Neural progenitor cell (in vitro differentiated cells): ENCODE results near the gene FOXO4. TPM values are rescaled to one million over a fixed set of nuclear protein-coding genes. Genes with fewer than 3 reads are reported as not detected.

Source experiments
- DNase-seq: peaks from one replicate; pipeline ENCODE4 v3.0.0-alpha.2; 2016; ENCODE audit warnings: low spot score
- H2AFZ ChIP-seq: fragments of 200-600 bp; sonication (generic); replicated peaks from 2 replicates; pipeline ENCODE4 v1.6.1; 2016; ENCODE audit warnings: antibody characterized with exemption
- H3F3A ChIP-seq: fragments of 200-600 bp; sonication (generic); 2 replicates; pipeline ENCODE4 v1.6.1; 2016; ENCODE audit warnings: antibody characterized with exemption, low read depth
- H3K27ac ChIP-seq: fragments of 200-600 bp; sonication (generic); 2 replicates; pipeline ENCODE4 v1.5.1; 2016; ENCODE audit warnings: mild to moderate bottlenecking
- H3K27me3 ChIP-seq: fragments of 200-600 bp; sonication (generic); 2 replicates; pipeline ENCODE4 v1.6.1; 2016; ENCODE audit warnings: mild to moderate bottlenecking, moderate library complexity
- H3K36me3 ChIP-seq: fragments of 200-600 bp; sonication (generic); 2 replicates; pipeline ENCODE4 v1.5.1; 2016
- H3K4me1 ChIP-seq: fragments of 200-600 bp; sonication (generic); 2 replicates; pipeline ENCODE4 v1.6.1; 2016; ENCODE audit warnings: mixed run types
- H3K4me2 ChIP-seq: fragments of 200-600 bp; sonication (generic); 2 replicates; pipeline ENCODE4 v1.6.1; 2016
- H3K4me3 ChIP-seq: fragments of 200-600 bp; sonication (generic); 2 replicates; pipeline ENCODE4 v1.5.1; 2016
- H3K79me2 ChIP-seq: fragments of 200-600 bp; sonication (generic); 2 replicates; pipeline ENCODE4 v1.6.1; 2016; ENCODE audit warnings: low read depth
- H3K9ac ChIP-seq: fragments of 200-600 bp; sonication (generic); 2 replicates; pipeline ENCODE4 v1.6.1; 2016
- H3K9me3 ChIP-seq: fragments of 200-600 bp; sonication (generic); 2 replicates; pipeline ENCODE4 v1.5.1; 2016; ENCODE audit warnings: low read depth
- H4K20me1 ChIP-seq: fragments of 200-600 bp; sonication (generic); 2 replicates; pipeline ENCODE4 v1.6.1; 2016; ENCODE audit warnings: low read depth
- H3K27ac Mint-ChIP-seq: 3 replicates; pipeline ENCODE4 v1.8.0; 2021; ENCODE audit warnings: mixed read lengths
- H3K27me3 Mint-ChIP-seq: 2 replicates; pipeline ENCODE4 v1.8.0; 2022; ENCODE audit warnings: low read depth, mild to moderate bottlenecking, inconsistent platforms, moderate library complexity, mixed read lengths; ENCODE audit not compliant: insufficient read depth
- H3K36me3 Mint-ChIP-seq: 3 replicates; pipeline ENCODE4 v1.8.0; 2021; ENCODE audit warnings: mixed read lengths
- H3K4me1 Mint-ChIP-seq: 3 replicates; pipeline ENCODE4 v1.8.0; 2021; ENCODE audit warnings: mixed read lengths
- H3K4me3 Mint-ChIP-seq: 3 replicates; pipeline ENCODE4 v1.8.0; 2021; ENCODE audit warnings: mild to moderate bottlenecking, moderate library complexity, mixed read lengths
- H3K9me3 Mint-ChIP-seq: 3 replicates; pipeline ENCODE4 v1.8.0; 2020; ENCODE audit warnings: mixed read lengths
- CTCF ChIP-seq: fragments of 200-600 bp; sonication (generic); IDR thresholded peaks from 2 replicates; pipeline ENCODE4 v1.5.1; 2017; ENCODE audit warnings: antibody characterized with exemption, mild to moderate bottlenecking
- EZH2 ChIP-seq: fragments of 200-600 bp; sonication (generic); IDR thresholded peaks from 2 replicates; pipeline ENCODE4 v1.6.1; 2017; ENCODE audit warnings: antibody characterized with exemption, mild to moderate bottlenecking, moderate library complexity
- EZH2phosphoT487 ChIP-seq: fragments of 200-600 bp; sonication (generic); IDR thresholded peaks from 2 replicates; pipeline ENCODE4 v1.6.1; 2017; ENCODE audit warnings: antibody characterized with exemption
- total RNA-seq: library from RNA; depleted of rRNA; stranded (reverse); fragments of >200 nt; gene quantifications from 2 replicates; pipeline ENCODE4 v1.2.3, GENCODE V29; 2015; ENCODE audit warnings: low replicate concordance

The FOXO4 gene
- total RNA-seq, 1 donor from 2014 or later, result 2.5 TPM

- no peaks in the 10 kb centered on the region for H3K27me3 ChIP-seq
These were observed 13.4 kb downstream of the FOXO4 start for GRCh38 chrX:71109051-71109450.

DNA sequence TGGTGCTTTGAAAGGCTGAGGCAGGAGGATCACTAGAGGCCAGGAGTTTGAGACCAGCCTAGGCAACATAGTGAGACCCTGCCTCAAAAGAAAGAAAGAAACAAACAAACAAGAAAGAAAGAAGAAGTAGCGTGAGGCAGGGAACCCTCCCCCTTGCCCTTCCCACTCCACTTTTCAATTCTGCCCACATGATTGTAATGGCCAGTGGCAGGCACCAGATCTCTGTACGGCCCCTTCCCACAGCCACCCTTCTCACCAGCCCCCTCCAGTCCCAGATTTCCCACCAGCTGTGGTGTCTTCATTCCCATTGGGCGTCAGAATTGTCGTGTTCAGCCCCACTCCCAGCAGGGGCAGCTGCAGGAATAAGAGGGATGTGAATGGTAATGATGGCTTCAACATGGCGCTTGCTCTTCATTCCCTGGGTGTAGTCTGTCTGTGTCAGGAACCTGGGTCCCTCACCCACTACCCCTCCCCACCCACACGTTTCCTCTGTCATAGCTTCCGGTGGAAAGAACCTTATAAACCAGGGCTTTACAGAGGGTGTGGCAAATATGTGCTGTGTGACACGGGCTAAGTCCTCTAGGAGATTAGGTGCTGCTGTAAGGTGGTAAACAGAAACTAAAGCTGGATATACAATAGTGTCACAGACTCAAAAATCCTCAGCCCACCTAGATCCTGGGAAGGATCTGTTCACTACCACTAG, 15.6 kb downstream of the FOXO4 start, which contains the start of gene IL2RG:
Gene IL2RG, minus strand, starts transcription at position 437 of the 703 bp plus-strand sequence. Its CDS starts 38 bp downstream, at position 399.
- Histone ChIP-seq H3K4me1 (no peaks in the 10 kb centered on the region), H3K4me3 (no peak within 1 kb of the TSS), H3K36me3 (no peaks in the 10 kb centered on the region), H4K20me1 (no peaks in the 10 kb centered on the region), H3K4me2 (no peak within 1 kb of the TSS), H3K27me3 (no peaks in the 10 kb centered on the region), H2AFZ (no peak within 1 kb of the TSS), H3K79me2 (no peaks in the 10 kb centered on the region), H3F3A (no peaks in the 10 kb centered on the region), H3K9me3 (no peaks in the 10 kb centered on the region), H3K9ac (no peak within 1 kb of the TSS), H3K27ac (no peak within 1 kb of the TSS)
- Mint-ChIP-seq H3K36me3 (no peaks in the 10 kb centered on the region), H3K27me3 (peaks cover 3% of the 10 kb centered on the region), H3K4me1 (peaks cover 8% of the 10 kb centered on the region), H3K9me3 (peaks cover 12% of the 10 kb centered on the region), H3K27ac (no peak within 1 kb of the TSS), H3K4me3 (no peak within 1 kb of the TSS)
- DNase-seq, result no peak
- TF ChIP-seq EZH2 (no peak), EZH2phosphoT487 (no peak)

More at GRCh38 chrX:71109051-71109450, 13.4 kb downstream of the FOXO4 start:
- Histone ChIP-seq H3K4me3 (no peak overlapping the region), H3F3A (peaks cover 7% of the 10 kb centered on the region), H3K9me3 (no peaks in the 10 kb centered on the region), H3K9ac (no peak overlapping the region), H3K27ac (no peak overlapping the region), H3K4me2 (no peak overlapping the region), H3K79me2 (no peaks in the 10 kb centered on the region), H3K36me3 (no peaks in the 10 kb centered on the region), H3K4me1 (peaks cover 2% of the 10 kb centered on the region), H2AFZ (no peak overlapping the region), H4K20me1 (no peaks in the 10 kb centered on the region)
- no peak for DNase-seq
- peaks cover 12% of the 10 kb centered on the region for H3K9me3 Mint-ChIP-seq
- peaks cover 14% of the 10 kb centered on the region for H3K4me1 Mint-ChIP-seq
- H3K27ac Mint-ChIP-seq, result no peak overlapping the region
- TF ChIP-seq EZH2, result no peak
- TF ChIP-seq EZH2phosphoT487, result no peak
- no peak for TF ChIP-seq CTCF
- H3K36me3 Mint-ChIP-seq, result no peaks in the 10 kb centered on the region
- peaks cover 5% of the 10 kb centered on the region for H3K27me3 Mint-ChIP-seq
- no peak overlapping the region for H3K4me3 Mint-ChIP-seq

DNA sequence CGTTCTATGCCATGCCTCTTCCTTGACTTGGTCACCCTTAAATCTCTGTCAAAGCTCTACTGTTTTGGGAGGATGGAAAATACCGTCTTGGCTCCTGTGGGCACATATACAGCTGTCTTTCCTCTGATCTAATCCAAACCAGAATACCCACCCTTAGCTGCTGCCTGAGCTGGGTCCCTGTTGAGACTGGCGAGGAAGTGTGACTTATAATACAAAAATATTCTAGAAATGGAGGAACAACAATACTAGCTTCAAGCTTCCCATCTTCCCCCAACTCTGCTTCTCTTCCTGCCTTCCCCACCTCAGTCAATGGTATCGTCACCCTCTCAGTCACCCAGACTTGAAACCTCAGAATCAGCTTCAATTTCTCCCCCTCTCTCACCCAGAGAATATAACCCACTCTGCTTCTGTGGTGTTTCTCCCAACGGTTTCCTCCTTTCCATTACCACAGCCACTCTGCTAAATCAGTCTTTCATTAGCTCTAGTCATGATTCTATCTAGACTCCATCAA, 16.3 kb downstream of the FOXO4 start:
- Mint-ChIP-seq H3K4me1 (peaks cover 8% of the 10 kb centered on the region), H3K27ac (no peak overlapping the region), H3K4me3 (no peak overlapping the region), H3K27me3 (peaks cover 3% of the 10 kb centered on the region), H3K9me3 (peaks cover 8% of the 10 kb centered on the region), H3K36me3 (no peaks in the 10 kb centered on the region)
- H4K20me1 ChIP-seq, result no peaks in the 10 kb centered on the region
- peaks cover under 1% of the 10 kb centered on the region for H3K27me3 ChIP-seq
- H3K4me3 ChIP-seq, result no peak overlapping the region
- no peaks in the 10 kb centered on the region for H3K4me1 ChIP-seq
- no peaks in the 10 kb centered on the region for H3K79me2 ChIP-seq
- no peak for DNase-seq
- H3K36me3 ChIP-seq, result no peaks in the 10 kb centered on the region
- no peaks in the 10 kb centered on the region for H3F3A ChIP-seq
- H3K27ac ChIP-seq, result no peak overlapping the region
- no peak overlapping the region for H2AFZ ChIP-seq
- H3K9ac ChIP-seq, result no peak overlapping the region
- no peak overlapping the region for H3K4me2 ChIP-seq
- no peaks in the 10 kb centered on the region for H3K9me3 ChIP-seq
- TF ChIP-seq EZH2phosphoT487, result no peak
- TF ChIP-seq EZH2, result no peak
- TF ChIP-seq CTCF, result no peak

- Histone ChIP-seq H3F3A (no peaks in the 10 kb centered on the region), H2AFZ (no peak overlapping the region), H3K27me3 (peaks cover 11% of the 10 kb centered on the region), H3K9ac (no peak overlapping the region), H3K4me2 (no peak overlapping the region), H3K4me1 (no peaks in the 10 kb centered on the region), H3K36me3 (no peaks in the 10 kb centered on the region), H3K79me2 (peaks cover 15% of the 10 kb centered on the region), H3K9me3 (no peaks in the 10 kb centered on the region), H3K4me3 (no peak overlapping the region), H3K27ac (no peak overlapping the region), H4K20me1 (no peaks in the 10 kb centered on the region)
- no peak for DNase-seq
- peaks cover 5% of the 10 kb centered on the region for H3K9me3 Mint-ChIP-seq
- H3K27me3 Mint-ChIP-seq, result peaks cover 3% of the 10 kb centered on the region
- no peak for TF ChIP-seq CTCF
- no peak for TF ChIP-seq EZH2
- no peak for TF ChIP-seq EZH2phosphoT487
- peaks cover 11% of the 10 kb centered on the region for H3K36me3 Mint-ChIP-seq
- H3K27ac Mint-ChIP-seq, result no peak overlapping the region
- no peak overlapping the region for H3K4me3 Mint-ChIP-seq
- no peaks in the 10 kb centered on the region for H3K4me1 Mint-ChIP-seq
These were observed 21.7 kb downstream of the FOXO4 start for GRCh38 chrX:71117358-71117757.
